ENCODE measurements around the gene ZPR1. TPM values are rescaled to one million over a fixed set of nuclear protein-coding genes. Genes with fewer than 3 reads are reported as not detected.
"Not testable (repeated sequence)": the region's sequence is repeated elsewhere in the genome, so short reads cannot be mapped to it uniquely, and the experiment has no call there.

Gene ZPR1
- total RNA-seq, 6 donors from 2014 or later, result 17.6 to 56.1 (median 34.4) TPM

- no peaks in the 10 kb centered on the region for H3K36me3 ChIP-seq
- TF ChIP-seq CTCF (IDR thresholded peaks at IDR 0.05) (no peak), EP300 (IDR thresholded peaks at IDR 0.05) (no peak), POLR2A (IDR thresholded peaks at IDR 0.05) (no peak), POLR2AphosphoS5 (IDR thresholded peaks at IDR 0.05) (no peak)
- H3K27me3 ChIP-seq, result no peaks in the 10 kb centered on the region
- H3K9me3 ChIP-seq, result no peaks in the 10 kb centered on the region
- H3K4me3 ChIP-seq, result no peak overlapping the region
- no peak for DNase-seq
- no peak overlapping the region for H3K27ac ChIP-seq
- no peak for ATAC-seq (ENCODE audit: low FRiP score in 2 of 2)
- H3K4me1 ChIP-seq, result peaks cover 0 to 11% (median 0%) of the 10 kb centered on the region in 4 donors
- 73 to 86% methylated on average over 3 of the region's 3 CpGs for WGBS, 2 donors
These were observed 23.4 kb upstream of the ZPR1 start for GRCh38 chr11:116811194-116811593.

- no peaks in the 10 kb centered on the region for H3K27me3 ChIP-seq
- no peaks in the 10 kb centered on the region for H3K36me3 ChIP-seq
- H3K9me3 ChIP-seq, result no peaks in the 10 kb centered on the region
- H3K27ac ChIP-seq, result peak overlapping the region; percentile 58 to 88 (median 78)
- peak in 1 of 2 donors; percentile 86 for DNase-seq
- no peak overlapping the region for H3K4me3 ChIP-seq
- peak; percentile 71 to 84 for ATAC-seq (ENCODE audit: low FRiP score in 2 of 2)
- TF ChIP-seq CTCF (IDR thresholded peaks at IDR 0.05) (no peak), EP300 (IDR thresholded peaks at IDR 0.05) (peak in 3 of 4 donors; percentile 61 to 94 (median 91)), POLR2AphosphoS5 (IDR thresholded peaks at IDR 0.05) (peak; percentile 36 to 42), POLR2A (IDR thresholded peaks at IDR 0.05) (no peak)
- 55 to 64% methylated on average over 14 of the region's 14 CpGs for WGBS, 2 donors
- H3K4me1 ChIP-seq, result peaks cover 0 to 11% (median 0%) of the 10 kb centered on the region in 4 donors
These were observed 20.7 kb upstream of the ZPR1 start for GRCh38 chr11:116808262-116809175.

GRCh38 chr11:116807601-116808261, 19.9 kb upstream of the ZPR1 start:
- H3K27ac ChIP-seq, result peak overlapping the region in 3 of 4 donors; percentile 38 to 88 (median 78)
- DNase-seq, result no peak

GRCh38 chr11:116804001-116804400, 16.2 kb upstream of the ZPR1 start:
- TF ChIP-seq POLR2A (IDR thresholded peaks at IDR 0.05) (no peak), POLR2AphosphoS5 (IDR thresholded peaks at IDR 0.05) (no peak), CTCF (IDR thresholded peaks at IDR 0.05) (no peak), EP300 (IDR thresholded peaks at IDR 0.05) (no peak)
- WGBS, 2 donors, result 51 to 59% methylated on average over 3 of the region's 3 CpGs
- ATAC-seq (ENCODE audit: low FRiP score in 2 of 2) (no peak), DNase-seq (no peak)
- H3K4me1 ChIP-seq, result peaks cover 0 to 11% (median 0%) of the 10 kb centered on the region in 4 donors
- no peak overlapping the region for H3K4me3 ChIP-seq
- H3K27me3 ChIP-seq, result no peaks in the 10 kb centered on the region
- no peaks in the 10 kb centered on the region for H3K9me3 ChIP-seq
- no peaks in the 10 kb centered on the region for H3K36me3 ChIP-seq
- H3K27ac ChIP-seq, result no peak overlapping the region

More at GRCh38 chr11:116807601-116808261, 19.9 kb upstream of the ZPR1 start:
- no peaks in the 10 kb centered on the region for H3K36me3 ChIP-seq
- TF ChIP-seq CTCF (IDR thresholded peaks at IDR 0.05) (no peak), POLR2A (IDR thresholded peaks at IDR 0.05) (no peak), EP300 (IDR thresholded peaks at IDR 0.05) (no peak), POLR2AphosphoS5 (IDR thresholded peaks at IDR 0.05) (no peak)
- H3K4me3 ChIP-seq, result no peak overlapping the region
- ATAC-seq (ENCODE audit: low FRiP score in 2 of 2), result no peak
- H3K27me3 ChIP-seq, result no peaks in the 10 kb centered on the region
- WGBS, 2 donors, result 92 to 94% methylated on average over 6 of the region's 6 CpGs
- no peaks in the 10 kb centered on the region for H3K9me3 ChIP-seq
- H3K4me1 ChIP-seq, result peaks cover 0 to 11% (median 0%) of the 10 kb centered on the region in 4 donors

GRCh38 chr11:116801662-116802061, 13.8 kb upstream of the ZPR1 start:
- H3K4me3 ChIP-seq, H3K27me3 ChIP-seq, H3K9me3 ChIP-seq: not testable (repeated sequence)

More at GRCh38 chr11:116801662-116802061, 13.8 kb upstream of the ZPR1 start:
- not testable (repeated sequence) for H3K36me3 ChIP-seq; ATAC-seq (ENCODE audit: low FRiP score in 2 of 2); H3K4me1 ChIP-seq; DNase-seq; H3K27ac ChIP-seq

All from upper lobe of left lung (tissue), 6 donors.